Gastrocnemius medialis (tissue), 4 donors: ENCODE data around the gene ACIN1.

ENCODE experiments used
- CTCF ChIP-seq, 5 experiments: fragments of 450-650 bp in 3 of 5; fragments of 200-600 bp in 2 of 5; sonication (generic) in 2 of 5; IDR thresholded peaks in 4 of 5; conservative IDR thresholded peaks in 1 of 5; 1 replicate in 4 of 5; 2 replicates in 1 of 5; pipeline ENCODE4 v1.5.1; 2016 to 2019; ENCODE audit warnings: antibody characterized with exemption in 5 of 5, mild to moderate bottlenecking in 3 of 5, moderate library complexity in 3 of 5
- POLR2A ChIP-seq, 2 donors: fragments of 450-650 bp; IDR thresholded peaks; one replicate each; pipeline ENCODE4 v1.6.1; 2017; ENCODE audit warnings: antibody characterized with exemption in 2 of 2, mild to moderate bottlenecking in 2 of 2, moderate library complexity in 2 of 2

- TF ChIP-seq POLR2A (IDR thresholded peaks at IDR 0.05) = no peak
- TF ChIP-seq CTCF (IDR thresholded peaks at IDR 0.05 in 4 of 5, conservative IDR thresholded peaks at IDR 0.05 in 1 of 5) = no peak
Measured at GRCh38 chr14:23124337-23124954, 29.5 kb upstream of the ACIN1 start.
